PC-3 (cell line): ENCODE measurements around the gene EEF1AKMT4. TPM values are rescaled to one million over a fixed set of nuclear protein-coding genes. Genes with fewer than 3 reads are reported as not detected.
A peak's percentile ranks its signal among the peaks of the same experiment; 100 is the strongest.

Experiments used
- ATAC-seq: fragments of 200-7000 bp; cut with Tn5 transposase; 2 replicates; pipeline ENCODE4 v1.9.1; 2020; ENCODE audit warnings: mild to moderate bottlenecking, moderate library complexity
- BruUV-seq: library from RNA; stranded (reverse); fragments of 400-500 nt; replicated peaks from 2 replicates; lab custom pipeline; 2021; lab: Mats Ljungman, UMichigan
- CTCF ChIA-PET: fragments of 300-600 bp; sonication (Branson Sonifier 250); formaldehyde crosslinking; loops from one replicate; lab custom pipeline; 2022; ENCODE audit warnings: antibody characterized with exemption; lab: Charles Lee
- POLR2A ChIA-PET: fragments of 300-600 bp; sonication (Branson Sonifier 250); formaldehyde crosslinking; loops from one replicate; lab custom pipeline; 2022; ENCODE audit warnings: antibody characterized with exemption; ENCODE audit not compliant: unreplicated experiment; lab: Charles Lee
- DNase-seq: peaks from one replicate; pipeline ENCODE4 v3.0.0-alpha.2; 2015
- H2AFZ ChIP-seq: fragments of 300-600 bp; sonication (generic); 2 replicates; pipeline ENCODE4 v1.6.0; 2016; ENCODE audit warnings: antibody characterized with exemption, low read length
- H3F3A ChIP-seq: fragments of 300-600 bp; sonication (generic); one replicate; pipeline ENCODE4 v1.6.0; 2017; ENCODE audit warnings: antibody characterized with exemption, low read length, control low read depth, mild to moderate bottlenecking; ENCODE audit not compliant: unreplicated experiment
- H3K27ac ChIP-seq: fragments of 300-600 bp; sonication (generic); 2 replicates; pipeline ENCODE4 v1.5.1; 2016; ENCODE audit warnings: mild to moderate bottlenecking, low read length
- H3K27me3 ChIP-seq: fragments of 300-600 bp; sonication (generic); 2 replicates; pipeline ENCODE4 v1.6.1; 2016; ENCODE audit warnings: low read length, mixed read lengths
- H3K36me3 ChIP-seq: fragments of 300-600 bp; sonication (generic); 2 replicates; pipeline ENCODE4 v1.6.1; 2016; ENCODE audit warnings: low read depth, mixed run types, low read length, mixed read lengths
- H3K4me1 ChIP-seq: fragments of 300-600 bp; sonication (generic); 2 replicates; pipeline ENCODE4 v1.5.1; 2016; ENCODE audit warnings: low read length; ENCODE audit not compliant: insufficient read depth
- H3K4me2 ChIP-seq: fragments of 300-600 bp; sonication (generic); 2 replicates; pipeline ENCODE4 v1.6.0; 2016; ENCODE audit warnings: low read length
- H3K4me3 ChIP-seq: fragments of 300-600 bp; sonication (generic); 2 replicates; pipeline ENCODE4 v1.5.1; 2016; ENCODE audit warnings: mild to moderate bottlenecking, low read length, mixed read lengths
- H3K79me2 ChIP-seq: fragments of 300-600 bp; sonication (generic); 2 replicates; pipeline ENCODE4 v1.6.1; 2017; ENCODE audit warnings: low read length, mixed read lengths
- H3K9ac ChIP-seq: fragments of 300-600 bp; sonication (generic); 2 replicates; pipeline ENCODE4 v1.6.0; 2016; ENCODE audit warnings: mild to moderate bottlenecking, low read length
- H3K9me2 ChIP-seq: fragments of 300-600 bp; sonication (generic); replicated peaks from 2 replicates; pipeline ENCODE4 v1.6.1; 2016; ENCODE audit warnings: mixed run types, low read length, mixed read lengths
- H3K9me3 ChIP-seq: fragments of 300-600 bp; sonication (generic); 2 replicates; pipeline ENCODE4 v1.6.1; 2016; ENCODE audit warnings: low read length, mixed read lengths
- H4K20me1 ChIP-seq: fragments of 300-600 bp; sonication (generic); 2 replicates; pipeline ENCODE4 v1.6.1; 2016; ENCODE audit warnings: low read length, mixed read lengths
- EZH2 ChIP-seq: fragments of 300-600 bp; sonication (generic); IDR thresholded peaks from one replicate; pipeline ENCODE4 v1.6.1; 2017; ENCODE audit warnings: antibody characterized with exemption, mild to moderate bottlenecking, low read length; ENCODE audit not compliant: unreplicated experiment
- EZH2phosphoT487 ChIP-seq: fragments of 300-600 bp; sonication (generic); IDR thresholded peaks from 2 replicates; pipeline ENCODE4 v1.6.1; 2018; ENCODE audit warnings: mild to moderate bottlenecking, antibody characterized with exemption, low read length, borderline replicate concordance
- intact Hi-C: fragments of 100-400 bp; cut with micrococcal nuclease; formaldehyde crosslinking; loops from 2 replicates; pipeline ENCODE4 v1.9.0; 2023
- total RNA-seq: library from RNA; depleted of rRNA; stranded (reverse); fragments of >200 nt; gene quantifications from 2 replicates; pipeline ENCODE4 v1.2.3, GENCODE V29; 2014
- TF ChIP-seq, protein P1 (sequence below): fragments of 300-600 bp; sonication (generic); conservative IDR thresholded peaks from 2 replicates; pipeline ENCODE4 v1.5.1; 2017; ENCODE audit warnings: antibody characterized with exemption, low read depth, mild to moderate bottlenecking, low read length

Gene EEF1AKMT4
- total RNA-seq, 1 experiment from 2014 or later: 27.3 TPM

- peak; percentile 33 for ATAC-seq
- intact Hi-C loops: no loop called here
- H3K79me2 ChIP-seq: peaks cover 30% of the 10 kb centered on the region
- no peaks in the 10 kb centered on the region for H3F3A ChIP-seq
- H3K9me2 ChIP-seq: no peaks in the 10 kb centered on the region
- ChIA-PET CTCF (no interaction called here), POLR2A (no interaction called here)
- H3K36me3 ChIP-seq: no peaks in the 10 kb centered on the region
- peak; percentile 76 for DNase-seq
- H3K4me3 ChIP-seq: no peak overlapping the region
- BruUV-seq: no TSS peak
- TF ChIP-seq, protein P1, sequence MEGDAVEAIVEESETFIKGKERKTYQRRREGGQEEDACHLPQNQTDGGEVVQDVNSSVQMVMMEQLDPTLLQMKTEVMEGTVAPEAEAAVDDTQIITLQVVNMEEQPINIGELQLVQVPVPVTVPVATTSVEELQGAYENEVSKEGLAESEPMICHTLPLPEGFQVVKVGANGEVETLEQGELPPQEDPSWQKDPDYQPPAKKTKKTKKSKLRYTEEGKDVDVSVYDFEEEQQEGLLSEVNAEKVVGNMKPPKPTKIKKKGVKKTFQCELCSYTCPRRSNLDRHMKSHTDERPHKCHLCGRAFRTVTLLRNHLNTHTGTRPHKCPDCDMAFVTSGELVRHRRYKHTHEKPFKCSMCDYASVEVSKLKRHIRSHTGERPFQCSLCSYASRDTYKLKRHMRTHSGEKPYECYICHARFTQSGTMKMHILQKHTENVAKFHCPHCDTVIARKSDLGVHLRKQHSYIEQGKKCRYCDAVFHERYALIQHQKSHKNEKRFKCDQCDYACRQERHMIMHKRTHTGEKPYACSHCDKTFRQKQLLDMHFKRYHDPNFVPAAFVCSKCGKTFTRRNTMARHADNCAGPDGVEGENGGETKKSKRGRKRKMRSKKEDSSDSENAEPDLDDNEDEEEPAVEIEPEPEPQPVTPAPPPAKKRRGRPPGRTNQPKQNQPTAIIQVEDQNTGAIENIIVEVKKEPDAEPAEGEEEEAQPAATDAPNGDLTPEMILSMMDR: no peak
- TF ChIP-seq EZH2phosphoT487 (no peak), EZH2 (no peak)
- H3K27me3 ChIP-seq: no peaks in the 10 kb centered on the region
- H3K9me3 ChIP-seq: no peaks in the 10 kb centered on the region
- no peak overlapping the region for H2AFZ ChIP-seq
- H3K4me1 ChIP-seq: peaks cover 11% of the 10 kb centered on the region
- peaks cover 12% of the 10 kb centered on the region; the same call in 1 of the 2 replicates for H4K20me1 ChIP-seq
- H3K27ac ChIP-seq: no peak overlapping the region
- H3K4me2 ChIP-seq: no peak overlapping the region
- H3K9ac ChIP-seq: no peak overlapping the region
Measured at GRCh38 chr3:184255291-184256039, 6.0 kb downstream of the EEF1AKMT4 start.

DNA sequence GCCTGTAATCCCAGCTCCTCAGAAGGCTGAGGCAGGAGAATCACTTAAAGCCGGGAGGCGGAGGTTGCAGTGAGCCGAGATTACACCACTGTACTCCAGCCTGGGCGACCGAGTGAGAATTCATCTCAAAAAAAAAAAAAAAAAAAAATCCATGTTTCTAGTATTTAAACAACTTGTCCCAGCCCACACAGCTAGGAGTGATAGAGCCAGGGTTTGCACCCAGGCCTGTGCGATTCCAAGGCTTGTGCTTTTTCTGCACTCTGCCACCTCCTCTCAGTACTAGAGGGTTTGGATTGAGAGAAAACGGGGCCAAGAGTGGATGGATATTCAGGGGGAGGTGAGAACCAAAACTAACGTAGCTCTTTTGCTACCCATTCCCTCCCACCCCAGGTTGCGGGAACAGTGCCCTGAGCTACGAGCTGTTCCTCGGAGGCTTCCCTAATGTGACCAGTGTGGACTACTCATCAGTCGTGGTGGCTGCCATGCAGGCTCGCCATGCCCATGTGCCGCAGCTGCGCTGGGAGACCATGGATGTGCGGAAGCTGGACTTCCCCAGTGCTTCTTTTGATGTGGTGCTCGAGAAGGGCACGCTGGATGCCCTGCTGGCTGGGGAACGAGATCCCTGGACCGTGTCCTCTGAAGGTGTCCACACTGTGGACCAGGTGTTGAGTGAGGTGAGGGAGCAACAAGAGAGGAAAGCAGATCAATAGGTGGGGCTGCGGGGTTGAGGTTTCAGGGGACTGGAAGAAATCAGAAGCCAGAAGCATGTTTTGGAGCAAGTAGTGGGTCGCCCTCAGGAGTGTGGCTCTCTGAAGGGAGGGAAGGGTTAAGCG lies 7.8 kb downstream of the EEF1AKMT4 start:
- Histone ChIP-seq H3K9me2 (no peaks in the 10 kb centered on the region), H3K27ac (no peak overlapping the region), H3K4me1 (peaks cover 18% of the 10 kb centered on the region), H3K36me3 (no peaks in the 10 kb centered on the region), H2AFZ (no peak overlapping the region), H3F3A (no peaks in the 10 kb centered on the region), H3K4me3 (no peak overlapping the region), H3K9ac (no peak overlapping the region), H4K20me1 (peaks cover 12% of the 10 kb centered on the region; the same call in 1 of the 2 replicates), H3K9me3 (no peaks in the 10 kb centered on the region), H3K27me3 (no peaks in the 10 kb centered on the region), H3K4me2 (no peak overlapping the region), H3K79me2 (peaks cover 13% of the 10 kb centered on the region)
- ATAC-seq (no peak), DNase-seq (no peak)
- POLR2A ChIA-PET: no interaction called here
- intact Hi-C loops: no loop called here
- CTCF ChIA-PET: no interaction called here
- BruUV-seq: no TSS peak
- TF ChIP-seq EZH2phosphoT487 (no peak), EZH2 (no peak)
- TF ChIP-seq, protein P1: no peak
